K562 (cell line): ENCODE data around the gene GBF1. TPM values are rescaled to one million over a fixed set of nuclear protein-coding genes. Genes with fewer than 3 reads are reported as not detected.

ENCODE experiments used
- ATAC-seq: fragments of 200-7000 bp; cut with Tn5 transposase; 3 replicates; pipeline ENCODE4 v1.9.1; 2020; ENCODE audit warnings: moderate library complexity
- BruUV-seq: library from RNA; stranded (reverse); fragments of 400-500 nt; replicated peaks from 2 replicates; lab custom pipeline; 2021; lab: Mats Ljungman, UMichigan
- CTCF ChIA-PET: fragments of 300-600 bp; formaldehyde crosslinking; extraction: SDS; loops from one replicate; lab custom pipeline; 2021; ENCODE audit warnings: low intra/inter-chr PET ratio; lab: Yijun Ruan, JAX
- POLR2A ChIA-PET: fragments of 300-600, 350-650 bp; sonication (Branson Sonifier 250); formaldehyde crosslinking; extraction: SDS; loops from one replicate; lab custom pipeline; 2021; ENCODE audit warnings: antibody characterized with exemption, inconsistent platforms; lab: Yijun Ruan, JAX
- DNase-seq, 4 experiments: peaks; one replicate each; pipeline versions ENCODE4 v3.0.0 to v3.0.0-alpha.2; 2011 to 2018; ENCODE audit warnings: low spot score in 3 of 4, mixed read lengths in 3 of 4; ENCODE audit errors: extremely low read depth in 1 of 4
- FAIRE-seq: peaks from 2 replicates; lab custom pipeline; 2011; peaks lifted over from hg19 to GRCh38; lab: Jason Lieb, UNC
- H2AFZ ChIP-seq: 2 replicates; pipeline ENCODE4 v1.6.0; 2011; ENCODE audit warnings: low read depth, low read length, control low read depth, inconsistent platforms
- H3K27ac ChIP-seq: fragments of 200-600 bp; 3 replicates; pipeline ENCODE4 v1.8.0; 2011; ENCODE audit warnings: low read depth, mild to moderate bottlenecking, control low read depth, inconsistent platforms, low read length, moderate library complexity, mixed read lengths; ENCODE audit errors: extremely low read depth
- H3K27me3 ChIP-seq, 2 experiments: fragments of 300-600 bp in 1 of 2; 2 replicates in 1 of 2; 3 replicates in 1 of 2; pipeline versions ENCODE4 v1.6.0 to v1.8.0; 2011; ENCODE audit warnings: inconsistent platforms in 2 of 2, low read length in 2 of 2, mild to moderate bottlenecking in 1 of 2, mixed read lengths in 1 of 2, moderate library complexity in 1 of 2; ENCODE audit not compliant: control insufficient read depth in 2 of 2, insufficient read depth in 2 of 2
- H3K36me3 ChIP-seq: fragments of 300-600 bp; 3 replicates; pipeline ENCODE4 v1.8.0; 2011; ENCODE audit warnings: mild to moderate bottlenecking, low read length, inconsistent platforms; ENCODE audit not compliant: control insufficient read depth, insufficient read depth
- H3K4me1 ChIP-seq, 2 experiments: fragments of 200-600 bp in 1 of 2; replicated peaks in 1 of 2; 2 replicates in 1 of 2; 3 replicates in 1 of 2; pipeline versions ENCODE4 v1.5.1 to v1.8.0; 2011; ENCODE audit warnings: inconsistent platforms in 2 of 2, low read length in 2 of 2, mild to moderate bottlenecking in 1 of 2, mixed read lengths in 1 of 2, moderate library complexity in 1 of 2; ENCODE audit not compliant: control insufficient read depth in 2 of 2, insufficient read depth in 2 of 2
- H3K4me2 ChIP-seq: 2 replicates; pipeline ENCODE4 v1.6.1; 2011; ENCODE audit warnings: low read length, control low read depth, inconsistent platforms, mixed read lengths; ENCODE audit not compliant: insufficient read depth
- H3K4me3 ChIP-seq: fragments of 200-600 bp; sonication (generic), shearing (Covaris generic); 2 replicates; pipeline ENCODE4 v1.5.1; 2016; ENCODE audit warnings: control low read depth, inconsistent platforms
- H3K79me2 ChIP-seq: fragments of 200-600 bp; 3 replicates; pipeline ENCODE4 v1.8.0; 2011; ENCODE audit warnings: low read length, inconsistent platforms; ENCODE audit not compliant: control insufficient read depth, insufficient read depth
- H3K9ac ChIP-seq, 2 experiments: 2 replicates each; pipeline versions ENCODE4 v1.6.0 to v1.6.1; 2011; ENCODE audit warnings: low read depth in 2 of 2, low read length in 2 of 2, control low read depth in 1 of 2, inconsistent platforms in 1 of 2, mild to moderate bottlenecking in 1 of 2, mixed read lengths in 1 of 2; ENCODE audit not compliant: insufficient read depth in 1 of 2
- H3K9me1 ChIP-seq: one replicate; pipeline ENCODE4 v1.6.0; 2011; ENCODE audit warnings: inconsistent platforms, mild to moderate bottlenecking, low read length, moderate library complexity; ENCODE audit not compliant: control insufficient read depth, insufficient read depth
- H3K9me3 ChIP-seq: replicated peaks from 2 replicates; pipeline ENCODE4 v1.5.1; 2011; ENCODE audit warnings: low read depth, low read length, inconsistent platforms; ENCODE audit not compliant: control insufficient read depth, insufficient read depth
- H4K20me1 ChIP-seq: replicated peaks from 2 replicates; pipeline ENCODE4 v1.6.1; 2011; ENCODE audit warnings: low read length, inconsistent platforms, mixed read lengths; ENCODE audit not compliant: control insufficient read depth, insufficient read depth
- C11orf30 ChIP-seq: fragments of 450-650 bp; IDR thresholded peaks from 2 replicates; pipeline ENCODE4 v1.6.1; 2016; ENCODE audit warnings: low read depth, mild to moderate bottlenecking
- ELF2 ChIP-seq: fragments of 250-450 bp; sonication (Bioruptor Pico); IDR thresholded peaks from 2 replicates; pipeline ENCODE4 v1.5.0; 2021; ENCODE audit warnings: mild to moderate bottlenecking
- MTA2 ChIP-seq: fragments of 450-650 bp; IDR thresholded peaks from 2 replicates; pipeline ENCODE4 v1.6.1; 2016; ENCODE audit warnings: low read depth
- MTA3 ChIP-seq: fragments of 450-650 bp; formaldehyde crosslinking; IDR thresholded peaks from 2 replicates; pipeline ENCODE4 v1.6.1; 2017; ENCODE audit warnings: mild to moderate bottlenecking, borderline replicate concordance
- PHB2 ChIP-seq: fragments of 450-650 bp; IDR thresholded peaks from 2 replicates; pipeline ENCODE4 v1.6.1; 2017; ENCODE audit warnings: low read depth
- SNAPC5 ChIP-seq: fragments of 250-450 bp; sonication (Bioruptor Pico); IDR thresholded peaks from 2 replicates; pipeline ENCODE4 v1.8.0; 2021; ENCODE audit warnings: moderate library complexity, mild to moderate bottlenecking, inconsistent platforms
- WGBS: fragments of 100-300 bp; shearing (Covaris generic); methylation state at CpG from one replicate; pipeline ENCODE4 v1.1.6; 2016; ENCODE audit warnings: low coverage, mixed read lengths; ENCODE audit not compliant: insufficient coverage; ENCODE audit errors: missing lambda C conversion rate; 5-methylcytosine and 5-hydroxymethylcytosine counted together
- in situ Hi-C: fragments of 300-500 bp; cut with MboI; formaldehyde crosslinking; loops from 4 replicates; pipeline ENCODE4 v1.15.0; 2018; ENCODE audit warnings: inconsistent platforms, mixed read lengths
- intact Hi-C: fragments of 100-400 bp; cut with micrococcal nuclease; formaldehyde crosslinking; loops from 2 replicates; pipeline ENCODE4 v1.14.2; 2022
- polyA plus RNA-seq, 8 experiments: library from polyadenylated mRNA; depleted of rRNA in 4 of 8; stranded (reverse) in 5 of 8; unstranded in 3 of 8; fragments of >200 nt; fragmentation: Nextera tagmentation in 2 of 8; fragmentation: Illumina TruSeq in 1 of 8; extraction: Ambion mirVana in 2 of 8; extraction: Trizol in 1 of 8; gene quantifications; 2 replicates each; pipeline versions ENCODE4 v1.2.1 to v1.2.3, GENCODE V29; 2011 to 2014; ENCODE audit warnings: inconsistent platforms in 1 of 8, missing spikeins in 1 of 8
- total RNA-seq, 7 experiments: library from RNA; depleted of rRNA in 6 of 7; stranded (reverse); fragments of >200 nt in 6 of 7; fragmentation: Illumina TruSeq in 2 of 7; extraction: Trizol in 2 of 7; gene quantifications; 2 replicates each; pipeline versions ENCODE4 v1.2.1 to v1.2.3, GENCODE V29; 2011 to 2021; ENCODE audit warnings: low replicate concordance in 1 of 7

The GBF1 gene
- total and polyA plus RNA-seq, 9 of the 15 experiments (the other 6 are each of a cell fraction or from before 2014, with no cell fraction given): 0.69 to 28.0 (median 10.3) TPM

- TF ChIP-seq SNAPC5 (CRISPR knock-in tag): no peak
Measured at GRCh38 chr10:102327002-102327401, 81.7 kb downstream of the GBF1 start (continued).

- peaks cover 14% of the 10 kb centered on the region; the same call in 2 of the 3 replicates for H3K79me2 ChIP-seq
- intact Hi-C loops (no loop called here), in situ Hi-C loops (no loop called here)
- no peak overlapping the region for H3K27ac ChIP-seq
- ATAC-seq (no peak), DNase-seq (no peak), FAIRE-seq (no peak)
- H3K36me3 ChIP-seq: peaks cover 2% of the 10 kb centered on the region; the same call in 2 of the 3 replicates
- no peaks in the 10 kb centered on the region for H3K9me1 ChIP-seq
- WGBS: 85% methylated on average over 2 of the region's 2 CpGs
- ChIA-PET CTCF (no interaction called here), POLR2A (interaction anchor here (1.0 kb wide), 1 partner anchor 8 kb away, joined by 3 read pairs; no protein-coding TSS in a partner anchor)
- H3K9ac ChIP-seq: no peak overlapping the region
- no TSS peak for BruUV-seq
- no peak overlapping the region for H2AFZ ChIP-seq
- H4K20me1 ChIP-seq: 0 out of 2 replicates have a peak, but pooled peaks cover 3% of the 10 kb centered on the region
- no peaks in the 10 kb centered on the region for H3K27me3 ChIP-seq
- H3K4me3 ChIP-seq: no peak overlapping the region
- no peaks in the 10 kb centered on the region for H3K9me3 ChIP-seq
- no peak for TF ChIP-seq PHB2
- H3K4me2 ChIP-seq: no peak overlapping the region
- H3K4me1 ChIP-seq: no peaks in the 10 kb centered on the region; a peak in 1 of 5 replicates
Measured at GRCh38 chr10:102327641-102328040, 82.3 kb downstream of the GBF1 start.

DNA sequence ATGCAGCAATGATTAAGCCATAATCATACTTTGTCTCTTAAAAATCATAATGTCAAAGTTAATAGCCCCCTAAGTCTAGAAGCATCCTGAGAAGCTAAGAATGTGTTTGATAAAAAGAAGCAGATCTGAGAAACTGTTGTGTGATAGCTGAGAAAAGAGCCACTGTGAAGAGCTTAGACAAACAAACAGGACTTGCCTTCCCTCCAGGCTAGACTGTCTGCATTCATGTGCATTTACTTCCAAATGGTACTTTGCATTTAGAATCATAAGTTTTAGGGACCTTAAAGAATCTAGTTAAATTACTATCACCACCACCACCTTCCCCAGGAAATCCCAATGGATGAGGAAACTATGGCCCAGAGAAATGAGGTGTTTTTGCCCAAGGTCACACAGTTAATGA, 87.4 kb downstream of the GBF1 start:
- ATAC-seq (no peak), DNase-seq (no peak), FAIRE-seq (no peak)
- Histone ChIP-seq H3K27me3 (no peaks in the 10 kb centered on the region), H3K36me3 (peaks cover 10% of the 10 kb centered on the region; the same call in 2 of the 3 replicates), H3K4me3 (no peak overlapping the region), H4K20me1 (0 out of 2 replicates have a peak, but pooled peaks cover 2% of the 10 kb centered on the region), H3K4me2 (no peak overlapping the region), H3K9ac (no peak overlapping the region), H2AFZ (no peak overlapping the region), H3K9me1 (no peaks in the 10 kb centered on the region), H3K27ac (no peak overlapping the region), H3K4me1 (no peaks in the 10 kb centered on the region), H3K79me2 (peaks cover 9% of the 10 kb centered on the region; the same call in 1 of the 3 replicates), H3K9me3 (no peaks in the 10 kb centered on the region)
- ChIA-PET CTCF (no interaction called here), POLR2A (interaction anchor here (0.6 kb wide), 1 partner anchor 18 kb away, joined by 3 read pairs; no protein-coding TSS in a partner anchor)
- intact Hi-C loops (no loop called here), in situ Hi-C loops (no loop called here)
- BruUV-seq: no TSS peak
- TF ChIP-seq C11orf30: no peak
- TF ChIP-seq MTA3: no peak
- TF ChIP-seq MTA2: no peak
- TF ChIP-seq ELF2 (CRISPR knock-in tag): no peak
